Peyer's patch (tissue), 4 donors: Measurements from ENCODE around the gene PIGL.

Experiments
- CTCF ChIP-seq, 6 experiments: fragments of 450-650 bp in 4 of 6; fragments of 200-600 bp in 2 of 6; sonication (generic) in 1 of 6; IDR thresholded peaks; one replicate each; pipeline ENCODE4 v1.5.1; 2017 to 2019; ENCODE audit warnings: antibody characterized with exemption in 6 of 6, mild to moderate bottlenecking in 3 of 6, moderate library complexity in 1 of 6
- POLR2A ChIP-seq, 2 donors: fragments of 450-650 bp; IDR thresholded peaks; one replicate each; pipeline ENCODE4 v1.5.1; 2017; ENCODE audit warnings: antibody characterized with exemption in 2 of 2, mild to moderate bottlenecking in 2 of 2, moderate library complexity in 2 of 2

- TF ChIP-seq CTCF (IDR thresholded peaks at IDR 0.05) (no peak), POLR2A (IDR thresholded peaks at IDR 0.05) (no peak)
These were observed 154.7 kb downstream of the PIGL start for GRCh38 chr17:16371742-16372141.
